ENCODE measurements around the gene OR13H1.
"Not testable (repeated sequence)": the region's sequence is repeated elsewhere in the genome, so short reads cannot be mapped to it uniquely, and the experiment has no call there.

OR13H1 gene

GRCh38 chrX:131543774-131544173 lies at the start of gene OR13H1:
Gene OR13H1 (plus strand): TSS chrX:131544074. CDS start chrX:131544074, 0 bp downstream.
- no peak for DNase-seq (ENCODE audit: low read depth in 2 of 2)

GRCh38 chrX:131501556-131501955 lies 42.3 kb upstream of the OR13H1 start:
- not testable (repeated sequence) for DNase-seq (ENCODE audit: low read depth in 2 of 2)

GRCh38 chrX:131513159-131513914 lies 30.5 kb upstream of the OR13H1 start:
- DNase-seq (ENCODE audit: low read depth in 2 of 2) = no peak

- no peak for DNase-seq (ENCODE audit: low read depth in 2 of 2)
Measured at GRCh38 chrX:131521824-131522223, 22.1 kb upstream of the OR13H1 start.

DNA sequence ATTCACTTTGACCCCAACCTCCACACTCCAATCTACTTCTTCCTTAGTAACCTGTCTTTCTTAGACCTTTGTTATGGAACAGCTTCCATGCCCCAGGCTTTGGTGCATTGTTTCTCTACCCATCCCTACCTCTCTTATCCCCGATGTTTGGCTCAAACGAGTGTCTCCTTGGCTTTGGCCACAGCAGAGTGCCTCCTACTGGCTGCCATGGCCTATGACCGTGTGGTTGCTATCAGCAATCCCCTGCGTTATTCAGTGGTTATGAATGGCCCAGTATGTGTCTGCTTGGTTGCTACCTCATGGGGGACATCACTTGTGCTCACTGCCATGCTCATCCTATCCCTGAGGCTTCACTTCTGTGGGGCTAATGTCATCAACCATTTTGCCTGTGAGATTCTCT lies 344 bp downstream of the OR13H1 start:
- DNase-seq (ENCODE audit: low read depth in 2 of 2) = no peak

DNA sequence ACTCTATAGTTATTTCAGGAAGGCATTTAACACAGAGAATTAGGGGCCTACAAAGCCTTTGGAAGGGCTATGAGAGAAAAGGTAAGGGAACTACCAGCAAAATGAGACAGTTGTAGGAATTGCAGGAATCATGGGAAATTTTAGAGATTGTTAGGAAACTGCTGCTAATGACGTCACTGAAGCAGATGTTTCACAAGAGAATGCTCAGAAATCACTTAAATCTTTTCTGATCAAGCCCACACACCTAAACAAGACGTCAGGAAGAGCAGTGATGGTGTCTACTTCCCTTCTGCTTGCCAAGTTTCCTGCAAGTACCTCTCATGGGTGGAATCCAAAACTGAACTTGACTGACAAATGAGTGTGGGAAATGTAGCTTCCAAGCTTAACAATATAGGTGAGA lies 5.1 kb downstream of the OR13H1 start:
- DNase-seq (ENCODE audit: low read depth in 2 of 2) = no peak

GRCh38 chrX:131552453-131552852 lies 8.6 kb downstream of the OR13H1 start:
- DNase-seq (ENCODE audit: low read depth in 2 of 2) = not testable (repeated sequence)

- no peak for DNase-seq (ENCODE audit: low read depth in 2 of 2)
Measured at GRCh38 chrX:131558562-131558961, 14.7 kb downstream of the OR13H1 start.

DNA sequence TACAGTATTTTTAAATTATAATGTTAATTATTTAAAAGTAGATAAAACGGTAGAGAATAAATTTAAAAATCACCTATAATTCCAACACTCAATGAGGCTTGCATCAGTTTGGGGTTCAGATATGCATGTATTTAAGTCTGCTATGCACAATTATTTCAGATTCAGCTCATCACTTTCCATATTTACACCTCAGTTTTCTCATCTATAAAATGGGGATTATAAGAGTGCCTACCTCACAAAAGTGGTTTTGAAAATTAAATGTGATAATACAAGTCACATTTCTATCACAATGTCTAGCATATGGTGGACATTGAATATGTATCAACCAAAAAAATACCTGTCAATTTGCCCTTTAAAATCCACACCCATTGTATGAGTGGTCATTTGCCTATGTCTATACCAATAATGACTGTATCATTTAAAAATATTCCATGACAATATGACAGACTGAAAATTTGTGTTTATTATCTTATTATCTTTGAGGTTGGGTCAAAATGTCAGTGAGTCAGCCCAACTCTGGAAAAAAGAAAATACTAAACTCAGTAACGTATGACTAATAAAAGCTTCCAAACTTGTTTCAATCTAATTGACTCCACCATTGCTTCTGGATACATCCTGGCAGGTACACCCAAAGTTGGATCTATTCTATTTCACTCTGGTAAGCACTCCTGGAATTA lies 20.8 kb downstream of the OR13H1 start:
- no peak for DNase-seq (ENCODE audit: low read depth in 2 of 2)

GRCh38 chrX:131565909-131566308 lies 22.0 kb downstream of the OR13H1 start:
- DNase-seq (ENCODE audit: low read depth in 2 of 2) = no peak

DNA sequence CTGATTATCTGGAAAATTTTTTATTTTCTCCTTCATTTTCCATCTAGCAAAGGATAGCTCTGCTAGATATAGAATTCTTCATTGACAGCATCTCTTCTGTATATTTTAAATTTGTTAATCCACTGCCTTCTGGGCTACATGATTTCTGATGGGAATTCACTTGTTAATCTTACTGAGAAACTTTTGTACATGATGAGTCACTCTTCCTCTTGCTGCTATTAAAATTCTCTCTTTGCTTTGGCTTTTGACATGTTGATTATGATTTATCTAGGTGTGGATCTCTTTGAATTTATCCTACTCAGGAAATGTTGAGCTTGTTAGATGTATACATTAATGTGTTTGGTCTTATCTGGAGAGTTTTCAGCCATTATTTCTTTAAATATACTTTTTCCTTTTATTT lies 27.5 kb downstream of the OR13H1 start:
- DNase-seq (ENCODE audit: low read depth in 2 of 2) = no peak

DNA sequence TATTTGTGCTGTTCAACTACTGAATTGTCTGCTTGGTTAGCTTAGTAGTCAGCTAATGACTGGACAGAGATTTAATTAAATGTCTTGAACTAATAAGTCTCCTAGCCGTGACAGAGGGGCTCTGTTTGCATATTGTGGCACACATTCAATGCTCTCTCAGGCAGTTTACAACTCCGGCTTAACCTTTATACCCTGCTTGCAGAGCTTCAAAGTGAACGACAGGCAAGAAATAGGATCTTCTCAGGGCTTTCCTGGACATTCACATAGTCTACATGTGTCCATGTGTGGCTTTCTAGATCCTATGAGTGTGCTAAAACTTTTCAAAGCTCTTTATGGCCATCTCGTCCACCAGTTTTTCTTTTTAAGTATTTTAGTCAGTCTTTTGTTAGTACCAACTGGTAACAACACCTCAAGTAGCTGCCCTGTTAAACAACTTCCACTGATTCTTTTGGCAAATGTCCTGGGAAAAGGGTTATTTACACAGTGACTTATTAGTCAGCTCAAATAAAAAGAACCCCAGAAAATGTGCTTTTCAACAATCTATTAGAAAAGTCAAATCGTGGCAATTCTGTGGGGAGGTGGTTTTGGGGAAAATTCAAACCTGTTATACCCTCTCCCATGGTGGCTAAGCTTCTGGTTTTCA lies 28.6 kb downstream of the OR13H1 start:
- DNase-seq (ENCODE audit: low read depth in 2 of 2) = no peak

DNA sequence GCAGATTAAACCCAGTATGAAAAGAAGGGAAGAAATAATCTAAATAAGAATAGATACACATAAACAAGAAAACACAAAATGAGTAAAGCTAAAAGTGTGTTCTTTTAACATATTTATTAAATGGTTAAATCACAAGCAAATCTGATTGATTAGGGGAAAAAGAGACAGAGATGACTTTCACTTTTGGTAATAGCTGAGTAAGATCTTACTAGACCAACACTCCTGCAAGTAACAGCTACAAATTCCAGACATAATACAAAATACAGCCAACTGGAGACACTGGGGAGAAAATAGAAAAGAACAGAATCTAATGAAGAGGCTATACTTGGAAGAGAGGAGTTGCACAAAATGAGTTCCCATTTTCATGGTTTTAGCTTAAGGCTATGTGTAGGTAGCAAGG lies 33.5 kb downstream of the OR13H1 start:
- DNase-seq (ENCODE audit: low read depth in 2 of 2) = no peak

- DNase-seq (ENCODE audit: low read depth in 2 of 2) = no peak
Measured at GRCh38 chrX:131577999-131578734, 34.3 kb downstream of the OR13H1 start.

DNA sequence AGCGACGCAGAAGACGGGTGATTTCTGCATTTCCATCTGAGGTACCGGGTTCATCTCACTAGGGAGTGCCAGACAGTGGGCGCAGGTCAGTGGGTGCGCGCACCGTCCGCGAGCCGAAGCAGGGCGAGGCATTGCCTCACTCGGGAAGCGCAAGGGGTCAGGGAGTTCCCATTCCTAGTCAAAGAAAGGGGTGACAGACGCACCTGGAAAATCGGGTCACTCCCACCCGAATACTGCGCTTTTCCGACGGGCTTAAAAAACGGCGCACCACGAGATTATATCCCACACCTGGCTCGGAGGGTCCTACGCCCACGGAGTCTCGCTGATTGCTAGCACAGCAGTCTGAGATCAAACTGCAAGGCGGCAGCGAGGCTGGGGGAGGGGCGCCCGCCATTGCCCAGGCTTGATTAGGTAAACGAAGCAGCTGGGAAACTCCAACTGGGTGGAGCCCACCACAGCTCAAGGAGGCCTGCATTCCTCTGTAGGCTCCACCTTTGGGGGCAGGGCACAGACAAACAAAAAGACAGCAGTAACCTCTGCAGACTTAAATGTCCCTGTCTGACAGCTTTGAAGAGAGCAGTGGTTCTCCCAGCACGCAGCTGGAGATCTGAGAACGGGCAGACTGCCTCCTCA lies 35.0 kb downstream of the OR13H1 start:
- not testable (repeated sequence) for DNase-seq (ENCODE audit: low read depth in 2 of 2)

DNA sequence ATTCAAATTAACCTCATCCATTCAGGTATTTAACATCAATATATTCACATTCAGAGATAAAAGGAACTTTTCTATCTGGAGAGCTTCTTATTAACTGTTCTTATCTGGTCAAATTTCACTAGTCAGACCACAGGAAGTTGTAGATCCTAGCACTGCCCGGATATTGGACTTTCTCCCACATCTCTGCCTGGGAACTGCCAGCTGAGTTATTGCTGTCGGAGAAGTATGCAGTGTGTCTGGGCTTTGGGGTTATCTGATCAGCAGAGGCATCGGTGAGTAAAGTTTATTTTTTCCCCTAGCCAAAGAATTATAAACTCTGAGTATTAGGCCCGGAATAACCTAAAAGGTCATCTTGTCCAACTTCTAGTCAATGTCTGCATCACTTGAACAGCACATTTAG lies 45.1 kb downstream of the OR13H1 start:
- DNase-seq (ENCODE audit: low read depth in 2 of 2) = no peak
